ENCODE data around the gene CEP20.

Gene CEP20

GRCh38 chr16:15827709-15828343, 60.6 kb downstream of the CEP20 start:
- Histone ChIP-seq H3K4me1 (ENCODE audit: control insufficient read depth, insufficient read depth, low read length) (no peaks in the 10 kb centered on the region), H3K27ac (ENCODE audit: low read depth, low read length) (no peak overlapping the region), H3K4me3 (ENCODE audit: low read depth, low read length) (no peak overlapping the region), H3K9ac (ENCODE audit: low read length) (no peak overlapping the region), H3K27me3 (ENCODE audit: control insufficient read depth, insufficient read depth, low read length) (no peaks in the 10 kb centered on the region), H3K36me3 (ENCODE audit: control insufficient read depth, insufficient read depth, low read length) (no peaks in the 10 kb centered on the region), H3K9me3 (ENCODE audit: control insufficient read depth, insufficient read depth, low read depth, low read length) (no peaks in the 10 kb centered on the region)

GRCh38 chr16:15827299-15827698, 61.1 kb downstream of the CEP20 start:
- Histone ChIP-seq H3K27me3 (ENCODE audit: control insufficient read depth, insufficient read depth, low read length) (no peaks in the 10 kb centered on the region), H3K9ac (ENCODE audit: low read length) (no peak overlapping the region)

GRCh38 chr16:15825750-15826305, 62.6 kb downstream of the CEP20 start:
- H3K4me3 ChIP-seq (ENCODE audit: low read depth, low read length): no peak overlapping the region
- no peaks in the 10 kb centered on the region for H3K9me3 ChIP-seq (ENCODE audit: control insufficient read depth, insufficient read depth, low read depth, low read length)
- H3K27ac ChIP-seq (ENCODE audit: low read depth, low read length): no peak overlapping the region
- H3K9ac ChIP-seq (ENCODE audit: low read length): no peak overlapping the region
- no peaks in the 10 kb centered on the region for H3K4me1 ChIP-seq (ENCODE audit: control insufficient read depth, insufficient read depth, low read length)
- H3K36me3 ChIP-seq (ENCODE audit: control insufficient read depth, insufficient read depth, low read length): no peaks in the 10 kb centered on the region
- H3K27me3 ChIP-seq (ENCODE audit: control insufficient read depth, insufficient read depth, low read length): no peaks in the 10 kb centered on the region

More at GRCh38 chr16:15827299-15827698, 61.1 kb downstream of the CEP20 start:
- Histone ChIP-seq H3K36me3 (ENCODE audit: control insufficient read depth, insufficient read depth, low read length) (no peaks in the 10 kb centered on the region), H3K4me3 (ENCODE audit: low read depth, low read length) (no peak overlapping the region), H3K27ac (ENCODE audit: low read depth, low read length) (no peak overlapping the region), H3K4me1 (ENCODE audit: control insufficient read depth, insufficient read depth, low read length) (no peaks in the 10 kb centered on the region), H3K9me3 (ENCODE audit: control insufficient read depth, insufficient read depth, low read depth, low read length) (no peaks in the 10 kb centered on the region)

- H3K9me3 ChIP-seq (ENCODE audit: control insufficient read depth, insufficient read depth, low read depth, low read length): peaks cover 12% of the 10 kb centered on the region
- no peaks in the 10 kb centered on the region; the same call in 1 of the 2 replicates for H3K27me3 ChIP-seq (ENCODE audit: control insufficient read depth, insufficient read depth, low read length)
- H3K27ac ChIP-seq (ENCODE audit: low read depth, low read length): no peak overlapping the region
- H3K4me1 ChIP-seq (ENCODE audit: control insufficient read depth, insufficient read depth, low read length): no peaks in the 10 kb centered on the region
- H3K36me3 ChIP-seq (ENCODE audit: control insufficient read depth, insufficient read depth, low read length): no peaks in the 10 kb centered on the region
- no peak overlapping the region for H3K9ac ChIP-seq (ENCODE audit: low read length)
- no peak overlapping the region for H3K4me3 ChIP-seq (ENCODE audit: low read depth, low read length)
Measured at GRCh38 chr16:15822957-15823356, 65.4 kb downstream of the CEP20 start.

- Histone ChIP-seq H3K4me1 (ENCODE audit: control insufficient read depth, insufficient read depth, low read length) (no peaks in the 10 kb centered on the region), H3K27me3 (ENCODE audit: control insufficient read depth, insufficient read depth, low read length) (no peaks in the 10 kb centered on the region; the same call in 1 of the 2 replicates), H3K9ac (ENCODE audit: low read length) (no peak overlapping the region), H3K36me3 (ENCODE audit: control insufficient read depth, insufficient read depth, low read length) (no peaks in the 10 kb centered on the region), H3K9me3 (ENCODE audit: control insufficient read depth, insufficient read depth, low read depth, low read length) (peaks cover 18% of the 10 kb centered on the region), H3K4me3 (ENCODE audit: low read depth, low read length) (no peak overlapping the region), H3K27ac (ENCODE audit: low read depth, low read length) (no peak overlapping the region)
Measured at GRCh38 chr16:15820837-15821236, 67.6 kb downstream of the CEP20 start.

- Histone ChIP-seq H3K4me3 (ENCODE audit: low read depth, low read length) (no peak overlapping the region), H3K36me3 (ENCODE audit: control insufficient read depth, insufficient read depth, low read length) (no peaks in the 10 kb centered on the region), H3K4me1 (ENCODE audit: control insufficient read depth, insufficient read depth, low read length) (no peaks in the 10 kb centered on the region), H3K9ac (ENCODE audit: low read length) (no peak overlapping the region), H3K27me3 (ENCODE audit: control insufficient read depth, insufficient read depth, low read length) (no peaks in the 10 kb centered on the region; the same call in 1 of the 2 replicates), H3K27ac (ENCODE audit: low read depth, low read length) (no peak overlapping the region), H3K9me3 (ENCODE audit: control insufficient read depth, insufficient read depth, low read depth, low read length) (peaks cover 26% of the 10 kb centered on the region)
Measured at GRCh38 chr16:15819046-15819445, 69.4 kb downstream of the CEP20 start.

GRCh38 chr16:15817446-15817845, 71.0 kb downstream of the CEP20 start:
- no peaks in the 10 kb centered on the region; the same call in 1 of the 2 replicates for H3K27me3 ChIP-seq (ENCODE audit: control insufficient read depth, insufficient read depth, low read length)
- H3K36me3 ChIP-seq (ENCODE audit: control insufficient read depth, insufficient read depth, low read length): no peaks in the 10 kb centered on the region
- no peak overlapping the region for H3K9ac ChIP-seq (ENCODE audit: low read length)
- peaks cover 26% of the 10 kb centered on the region for H3K9me3 ChIP-seq (ENCODE audit: control insufficient read depth, insufficient read depth, low read depth, low read length)
- no peaks in the 10 kb centered on the region for H3K4me1 ChIP-seq (ENCODE audit: control insufficient read depth, insufficient read depth, low read length)
- H3K4me3 ChIP-seq (ENCODE audit: low read depth, low read length): no peak overlapping the region
- H3K27ac ChIP-seq (ENCODE audit: low read depth, low read length): no peak overlapping the region

GRCh38 chr16:15816228-15816627, 72.2 kb downstream of the CEP20 start:
- H3K9ac ChIP-seq (ENCODE audit: low read length): no peak overlapping the region
- no peaks in the 10 kb centered on the region; the same call in 1 of the 2 replicates for H3K27me3 ChIP-seq (ENCODE audit: control insufficient read depth, insufficient read depth, low read length)
- H3K4me1 ChIP-seq (ENCODE audit: control insufficient read depth, insufficient read depth, low read length): no peaks in the 10 kb centered on the region
- no peak overlapping the region for H3K27ac ChIP-seq (ENCODE audit: low read depth, low read length)
- H3K36me3 ChIP-seq (ENCODE audit: control insufficient read depth, insufficient read depth, low read length): no peaks in the 10 kb centered on the region
- peaks cover 28% of the 10 kb centered on the region for H3K9me3 ChIP-seq (ENCODE audit: control insufficient read depth, insufficient read depth, low read depth, low read length)
- H3K4me3 ChIP-seq (ENCODE audit: low read depth, low read length): no peak overlapping the region
